Omental fat pad (tissue), 4 donors: ENCODE results near the gene ATOSA. TPM values are rescaled to one million over a fixed set of nuclear protein-coding genes. Genes with fewer than 3 reads are reported as not detected.
A peak's percentile ranks its signal among the peaks of the same experiment; 100 is the strongest.

Experiments used
- ATAC-seq: fragments of 150-250 bp; one replicate; pipeline ENCODE4 v1.9.1; 2016; ENCODE audit warnings: mild to moderate bottlenecking, moderate library complexity; ENCODE audit not compliant: low FRiP score
- DNase-seq: peaks from one replicate; pipeline ENCODE4 v3.0.0-alpha.2; 2019; ENCODE audit warnings: low spot score
- CTCF ChIP-seq, 3 donors: fragments of 450-650 bp; IDR thresholded peaks; one replicate each; pipeline ENCODE4 v1.5.1; 2016 to 2017; ENCODE audit warnings: antibody characterized with exemption in 3 of 3, mild to moderate bottlenecking in 3 of 3, moderate library complexity in 2 of 3
- total RNA-seq, 4 donors: library from RNA; depleted of rRNA; stranded (reverse); fragments of >200 nt; gene quantifications; one replicate each; pipeline ENCODE4 v1.1.0, GENCODE V29; 2016

Gene ATOSA
- total RNA-seq: 100 to 1,000 TPM in 1 of 4 donors, 10 to 100 TPM in 3; 43.4 to 123 (median 72.2) TPM

GRCh38 chr15:52679232-52680040 is at the start of gene ATOSA:
Gene ATOSA, minus strand, starts transcription at chr15:52679388. Its CDS starts 1,367 bp downstream, at chr15:52678021.
- ATAC-seq: peak; percentile 93
- DNase-seq: peak; percentile 68
- TF ChIP-seq CTCF (IDR thresholded peaks at IDR 0.05): no peak

GRCh38 chr15:52728899-52729298 is 49.7 kb upstream of the ATOSA start:
- DNase-seq (no peak), ATAC-seq (no peak)
- TF ChIP-seq CTCF (IDR thresholded peaks at IDR 0.05): no peak

GRCh38 chr15:52727815-52728214 is 48.6 kb upstream of the ATOSA start:
- no peak for TF ChIP-seq CTCF (IDR thresholded peaks at IDR 0.05)

GRCh38 chr15:52726195-52726594 is 47.0 kb upstream of the ATOSA start:
- no peak for TF ChIP-seq CTCF (IDR thresholded peaks at IDR 0.05)
- no peak for DNase-seq
- no peak for ATAC-seq

More at GRCh38 chr15:52727815-52728214, 48.6 kb upstream of the ATOSA start:
- DNase-seq: no peak
- no peak for ATAC-seq

GRCh38 chr15:52718551-52718950 is 39.4 kb upstream of the ATOSA start:
- no peak for TF ChIP-seq CTCF (IDR thresholded peaks at IDR 0.05)
- no peak for DNase-seq
- no peak for ATAC-seq

GRCh38 chr15:52717924-52718323 is 38.7 kb upstream of the ATOSA start:
- TF ChIP-seq CTCF (IDR thresholded peaks at IDR 0.05): no peak
- ATAC-seq: no peak

GRCh38 chr15:52717481-52717880 is 38.3 kb upstream of the ATOSA start:
- no peak for ATAC-seq
- TF ChIP-seq CTCF (IDR thresholded peaks at IDR 0.05): no peak
- no peak for DNase-seq

More at GRCh38 chr15:52717924-52718323, 38.7 kb upstream of the ATOSA start:
- DNase-seq: no peak
